Lower lobe of right lung (tissue), 2 donors: ENCODE results near the gene ARMS2. TPM values are rescaled to one million over a fixed set of nuclear protein-coding genes. Genes with fewer than 3 reads are reported as not detected.

Experiments
- ATAC-seq, 2 donors: fragments of 200-7000 bp; cut with Tn5 transposase; one replicate each; pipeline ENCODE4 v1.9.1; 2020 to 2022; ENCODE audit warnings: mild to moderate bottlenecking in 2 of 2, moderate library complexity in 2 of 2
- DNase-seq: peaks from one replicate; pipeline ENCODE4 v3.0.0-alpha.2; 2020
- H3K27ac ChIP-seq: fragments of 200-600 bp; one replicate; pipeline ENCODE4 v1.8.0; 2022
- H3K27me3 ChIP-seq: fragments of 200-600 bp; one replicate; pipeline ENCODE4 v1.8.0; 2022; ENCODE audit warnings: low read depth
- H3K36me3 ChIP-seq: fragments of 200-600 bp; one replicate; pipeline ENCODE4 v1.8.0; 2022; ENCODE audit warnings: mild to moderate bottlenecking
- H3K4me1 ChIP-seq: fragments of 200-600 bp; one replicate; pipeline ENCODE4 v1.8.0; 2022
- H3K4me3 ChIP-seq: fragments of 200-600 bp; one replicate; pipeline ENCODE4 v1.8.0; 2022; ENCODE audit warnings: mild to moderate bottlenecking
- H3K9me3 ChIP-seq: fragments of 200-600 bp; one replicate; pipeline ENCODE4 v1.8.0; 2022
- CTCF ChIP-seq: fragments of 200-600 bp; IDR thresholded peaks from one replicate; pipeline ENCODE4 v1.8.0; 2022; ENCODE audit warnings: antibody characterized with exemption, mild to moderate bottlenecking
- intact Hi-C: fragments of 100-400 bp; cut with DNase I; formaldehyde crosslinking; loops from one replicate; pipeline ENCODE4 v1.11.0; 2022
- total RNA-seq: library from RNA; stranded (reverse); fragmentation: NEBNext Ultra II Directional; extraction: Animal tissue kit (Norgen Biotek cat#: 25700); gene quantifications from one replicate; pipeline ENCODE4 v1.2.1, GENCODE V29; 2021
- donor health status: DM: no; HTN: yes; CAD: no; lungs with severe emphysema.

Gene ARMS2
- total RNA-seq, 1 donor from 2014 or later, result not detected

- intact Hi-C loops, result no loop called here
Measured at GRCh38 chr10:122459561-122460273, 5.3 kb downstream of the ARMS2 start.

GRCh38 chr10:122460891-122461293 is 6.4 kb downstream of the ARMS2 start:
- ATAC-seq (no peak), DNase-seq (no peak)
- H3K4me1 ChIP-seq, result peaks cover 16% of the 10 kb centered on the region
- TF ChIP-seq CTCF, result no peak
- H3K9me3 ChIP-seq, result no peaks in the 10 kb centered on the region
- intact Hi-C loops, result no loop called here
- H3K27ac ChIP-seq, result peak overlapping the region; percentile 41
- peak overlapping the region; percentile 71 for H3K4me3 ChIP-seq
- H3K27me3 ChIP-seq, result peaks cover 16% of the 10 kb centered on the region
- no peaks in the 10 kb centered on the region for H3K36me3 ChIP-seq

More at GRCh38 chr10:122459561-122460273, 5.3 kb downstream of the ARMS2 start:
- Histone ChIP-seq H3K27me3 (peaks cover 16% of the 10 kb centered on the region), H3K9me3 (no peaks in the 10 kb centered on the region), H3K36me3 (no peaks in the 10 kb centered on the region), H3K4me3 (no peak overlapping the region), H3K4me1 (peaks cover 16% of the 10 kb centered on the region), H3K27ac (no peak overlapping the region)
- DNase-seq, result no peak
- no peak for ATAC-seq
- no peak for TF ChIP-seq CTCF

GRCh38 chr10:122461367-122461728 is 6.9 kb downstream of the ARMS2 start, which contains the start of gene HTRA1:
Gene HTRA1, plus strand, starts transcription at chr10:122461553. Its CDS starts 100 bp downstream, at chr10:122461653.
- ATAC-seq (peak; percentile 79 to 82), DNase-seq (peak; percentile 75)
- intact Hi-C loops, result no loop called here
- Histone ChIP-seq H3K27ac (peak within 1 kb of the TSS; percentile 53), H3K36me3 (no peaks in the 10 kb centered on the region), H3K4me1 (peaks cover 16% of the 10 kb centered on the region), H3K27me3 (peaks cover 16% of the 10 kb centered on the region), H3K9me3 (no peaks in the 10 kb centered on the region), H3K4me3 (peak within 1 kb of the TSS; percentile 71)
- no peak for TF ChIP-seq CTCF

GRCh38 chr10:122461729-122462532 is 7.5 kb downstream of the ARMS2 start:
- DNase-seq (peak; percentile 54), ATAC-seq (peak; percentile 61 to 75)
- intact Hi-C loops, result no loop called here
- Histone ChIP-seq H3K36me3 (no peaks in the 10 kb centered on the region), H3K9me3 (no peaks in the 10 kb centered on the region), H3K4me3 (peak overlapping the region; percentile 71), H3K4me1 (peaks cover 16% of the 10 kb centered on the region), H3K27me3 (peaks cover 16% of the 10 kb centered on the region), H3K27ac (peak overlapping the region; percentile 53)
- no peak for TF ChIP-seq CTCF

GRCh38 chr10:122462533-122463465 is 8.3 kb downstream of the ARMS2 start:
- no peak for DNase-seq
- Histone ChIP-seq H3K9me3 (no peaks in the 10 kb centered on the region), H3K4me1 (peaks cover 16% of the 10 kb centered on the region), H3K36me3 (no peaks in the 10 kb centered on the region), H3K27ac (peak overlapping the region; percentile 53), H3K4me3 (peak overlapping the region; percentile 71), H3K27me3 (peaks cover 16% of the 10 kb centered on the region)
- intact Hi-C loops, result no loop called here
- ATAC-seq, result peak; percentile 16 to 49
- no peak for TF ChIP-seq CTCF
